NCI-H748 (cell line): ENCODE results near the gene ATP2B3.
A peak's percentile ranks its signal among the peaks of the same experiment; 100 is the strongest.

Experiments
- DNase-seq: peaks from one replicate; lab custom pipeline; 2025; ENCODE audit not compliant: unreplicated experiment; lab: John Stamatoyannopoulos, UW

ATP2B3 gene

DNA sequence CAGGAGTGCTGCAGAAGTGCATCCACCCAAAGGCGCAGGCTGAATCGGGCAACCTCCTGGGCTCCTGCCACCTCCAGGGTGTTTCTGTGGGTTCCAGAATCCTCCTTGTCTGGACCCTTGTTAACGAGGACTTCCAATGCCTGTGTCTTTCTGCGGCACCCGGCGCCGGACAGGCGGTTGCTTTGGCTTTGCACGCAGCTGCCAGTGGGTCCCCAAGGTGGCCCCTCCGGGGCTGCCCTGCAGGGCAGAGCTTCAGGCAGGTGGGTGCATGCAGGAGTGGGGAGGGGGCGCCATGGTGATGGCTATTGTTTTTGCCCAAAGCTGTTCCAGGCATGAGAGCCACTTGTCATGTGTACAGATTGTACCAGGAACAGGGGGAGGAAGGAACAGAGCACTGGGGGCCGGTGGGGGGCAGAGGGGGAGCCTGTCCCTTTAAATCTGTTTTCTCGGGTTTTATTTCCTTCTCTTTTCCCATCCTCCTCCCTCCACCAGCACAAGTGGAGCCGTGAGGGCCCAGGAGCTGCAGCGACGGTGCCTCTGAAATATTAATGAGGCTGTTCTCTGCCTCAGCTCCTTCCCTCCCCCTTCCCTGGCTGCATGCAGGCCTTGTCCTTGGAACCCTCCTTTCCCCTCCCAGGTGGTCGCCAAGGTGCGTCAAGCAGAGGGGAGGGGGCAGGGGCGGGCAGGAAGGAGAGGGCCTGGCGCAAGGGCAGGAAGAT, 13.1 kb downstream of the ATP2B3 start:
- no peak for DNase-seq

DNA sequence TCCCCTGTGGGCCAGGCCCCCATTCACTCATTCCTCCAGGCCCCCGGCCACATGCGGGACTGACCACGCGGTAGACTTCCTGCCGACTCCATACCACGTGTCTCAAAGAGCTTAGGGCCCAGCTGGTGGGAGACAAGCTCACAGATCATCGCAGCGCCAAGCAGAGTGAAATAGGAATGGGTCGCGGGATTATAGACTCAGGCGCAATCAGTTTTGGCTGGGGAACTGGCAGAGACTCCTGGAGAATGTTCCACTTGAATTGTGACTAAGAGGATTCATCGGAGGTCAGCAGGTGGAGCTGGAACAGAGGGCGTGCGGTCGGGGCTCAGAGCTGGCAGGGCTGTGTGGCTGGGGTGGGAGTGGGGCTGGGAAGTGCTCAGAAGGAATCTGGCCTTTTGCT, 15.6 kb downstream of the ATP2B3 start:
- peak; percentile 11 for DNase-seq

DNA sequence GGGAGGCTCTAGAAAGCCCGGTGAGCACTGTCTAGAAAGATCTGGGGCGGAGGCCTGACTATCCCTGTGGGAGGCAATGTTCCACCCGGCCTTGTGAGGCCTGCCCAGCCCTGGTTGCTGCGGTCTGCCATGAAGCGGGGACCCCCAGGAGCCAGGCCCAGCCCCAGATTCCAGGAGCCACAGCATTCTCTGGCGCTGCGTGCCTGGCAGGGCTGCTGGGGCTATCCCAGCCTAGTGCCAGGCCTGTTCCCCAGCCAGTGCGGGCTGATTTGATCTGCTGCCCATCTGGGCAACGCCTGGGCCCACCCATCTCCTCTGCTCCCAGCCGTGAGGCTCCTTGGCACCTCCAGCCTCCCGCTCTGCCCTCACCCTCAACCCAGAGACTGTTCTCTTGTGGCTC, 19.6 kb downstream of the ATP2B3 start:
- no peak for DNase-seq

DNA sequence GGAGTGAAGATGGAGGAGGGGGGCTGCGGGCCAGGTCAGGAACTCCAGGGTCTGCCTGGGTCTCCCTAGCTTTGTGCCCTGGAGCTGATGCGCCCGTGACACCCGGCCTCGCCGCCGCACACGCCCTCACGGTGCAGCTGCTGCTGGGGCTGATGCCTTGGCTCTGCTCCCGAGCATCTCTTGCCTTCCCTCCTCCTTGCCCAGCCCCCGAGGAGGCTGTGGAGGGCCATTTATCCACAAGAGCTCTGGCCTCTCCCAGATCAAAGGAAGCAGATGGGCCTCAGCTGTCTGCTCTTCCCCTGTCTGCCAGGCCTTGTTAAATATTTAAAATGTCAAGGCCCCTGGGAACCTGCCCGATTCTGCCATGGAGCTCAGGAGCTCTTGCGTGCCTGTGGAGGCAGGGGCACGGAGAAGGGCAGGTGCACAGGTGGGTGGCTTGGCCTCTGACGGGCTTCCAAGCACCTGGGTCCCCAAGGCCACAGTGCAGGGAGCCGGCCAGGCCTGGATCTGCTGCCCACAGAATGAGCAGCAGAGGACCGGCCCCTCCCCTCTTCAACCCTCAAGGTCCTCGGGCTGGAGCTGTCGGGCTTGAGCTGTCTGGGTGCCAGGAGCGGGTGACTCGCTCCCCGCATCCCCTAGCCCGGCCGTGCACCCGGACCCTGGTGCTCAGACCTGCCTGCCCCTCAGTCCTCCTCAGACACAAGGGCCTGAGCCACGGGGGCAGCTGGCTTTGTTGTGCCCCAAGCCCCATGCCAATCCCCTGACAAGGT, 20.3 kb downstream of the ATP2B3 start:
- no peak for DNase-seq

DNA sequence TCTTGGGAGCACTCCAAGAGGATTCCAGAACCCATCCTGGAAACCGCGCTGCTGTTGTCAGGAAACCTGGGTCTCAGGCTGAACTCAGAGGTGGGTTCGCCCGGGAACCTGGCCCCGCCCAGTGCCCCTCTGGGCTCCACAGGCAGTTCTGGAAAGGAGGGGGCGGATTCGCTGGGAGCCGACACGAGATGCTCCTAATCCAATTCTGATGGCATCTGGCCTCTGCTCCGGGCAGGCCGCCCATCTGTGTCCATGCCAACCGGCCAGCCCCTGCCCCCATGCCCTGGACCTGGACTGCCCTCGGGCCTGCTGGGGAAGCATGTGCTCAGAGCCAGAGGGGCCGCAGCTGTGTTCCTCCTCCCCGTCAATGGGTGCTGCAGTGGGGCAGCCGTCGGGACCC, 21.0 kb downstream of the ATP2B3 start:
- DNase-seq: no peak

DNA sequence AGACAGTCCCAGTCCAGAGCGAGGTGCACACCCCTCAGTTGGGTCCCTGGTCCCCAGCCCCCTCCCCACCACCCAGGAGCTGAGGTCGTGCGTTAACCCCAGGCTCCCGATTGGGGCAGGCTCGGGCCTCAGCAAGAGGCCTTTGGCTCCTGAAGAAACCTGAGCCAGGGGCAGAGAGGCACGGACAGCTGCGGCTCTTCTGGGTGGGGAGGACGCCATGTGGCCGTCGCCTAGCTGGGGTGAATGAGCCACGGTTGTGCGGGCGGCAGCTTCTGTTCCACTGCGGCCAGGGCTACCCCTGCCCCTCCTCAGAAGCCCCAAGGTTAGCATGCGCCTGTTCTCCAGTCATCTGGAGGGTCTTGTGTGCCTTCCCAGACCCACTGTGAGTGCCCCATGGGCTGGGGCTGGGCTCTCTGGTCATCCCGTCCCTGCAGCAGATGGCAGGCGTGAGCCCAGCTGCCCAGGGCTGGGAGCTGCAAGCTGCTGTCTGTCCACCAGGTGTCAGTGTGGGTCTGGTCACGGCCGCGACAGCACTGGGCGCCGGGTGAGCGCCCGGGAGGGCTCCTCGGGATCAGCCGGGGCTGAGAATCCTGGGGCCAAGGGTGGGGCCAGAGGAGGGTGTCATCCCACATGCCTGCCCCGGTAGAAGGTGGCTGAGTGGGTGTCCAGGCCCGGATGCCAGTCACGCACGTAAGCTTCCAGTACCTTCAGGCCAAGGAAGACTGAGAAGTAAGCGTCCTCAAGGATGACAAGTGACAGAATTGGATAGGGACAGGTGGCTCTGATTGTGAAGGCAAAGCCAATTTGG, 21.9 kb downstream of the ATP2B3 start:
- DNase-seq: peak; percentile 58

DNA sequence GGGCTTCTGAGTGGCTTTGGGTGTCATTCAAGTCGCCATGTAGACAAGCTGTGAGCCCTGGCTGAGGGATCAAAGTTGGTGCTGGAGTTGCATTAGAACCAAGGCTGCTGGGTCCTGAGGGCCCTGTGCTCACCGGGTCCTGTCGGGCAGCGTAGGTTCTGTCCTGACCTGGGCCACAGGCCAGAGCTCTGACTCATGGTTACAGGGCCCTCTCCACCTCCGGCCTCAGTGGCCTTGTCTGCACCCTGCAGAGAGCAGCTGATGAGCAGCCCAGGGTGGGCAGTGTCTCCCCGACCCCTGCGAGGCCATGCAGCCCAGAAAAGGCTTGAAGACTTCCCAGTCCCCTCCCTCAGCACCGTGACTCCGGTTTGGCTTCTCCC, 22.5 kb downstream of the ATP2B3 start:
- no peak for DNase-seq

DNA sequence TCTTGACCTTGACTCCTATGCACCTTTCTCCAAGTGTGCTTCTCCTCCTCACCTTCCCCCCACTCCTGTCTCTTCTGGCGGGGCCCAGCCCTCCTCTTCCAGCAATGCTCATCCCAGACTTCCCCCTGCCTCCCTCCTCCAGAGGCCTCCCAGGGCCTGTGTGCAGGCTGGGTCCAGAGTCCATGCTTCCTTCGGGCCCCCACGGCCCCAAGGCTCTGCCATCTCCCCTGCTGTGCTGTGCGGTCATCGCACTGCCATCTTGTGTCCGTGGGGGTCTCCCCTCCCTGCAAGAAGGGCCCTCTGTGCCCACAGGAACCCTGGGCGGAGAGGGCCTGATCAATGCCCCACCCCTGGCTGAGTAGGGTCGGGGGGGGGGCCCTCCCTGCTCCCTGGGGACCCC, 27.3 kb downstream of the ATP2B3 start:
- DNase-seq: no peak

DNA sequence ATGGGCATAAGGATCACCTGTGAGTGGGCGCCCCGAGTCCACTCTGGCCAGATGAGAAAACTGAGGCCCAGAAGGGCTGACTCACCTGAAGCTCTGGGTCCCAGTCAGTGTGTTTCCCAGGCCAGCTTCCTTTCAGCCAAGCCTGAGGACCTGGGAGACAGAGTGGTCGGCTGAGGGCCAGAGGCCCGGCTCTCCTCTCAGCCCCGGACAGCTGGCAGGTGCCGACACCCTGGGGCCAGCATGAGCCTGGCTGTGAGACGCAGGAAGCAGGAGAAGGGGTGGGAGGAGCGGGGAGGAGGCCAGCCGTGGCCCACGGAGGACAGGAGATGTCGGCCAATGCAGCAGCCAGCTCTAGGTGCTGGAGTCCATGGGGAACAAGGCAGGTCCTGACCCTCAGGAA, 28.9 kb downstream of the ATP2B3 start:
- DNase-seq: no peak

DNA sequence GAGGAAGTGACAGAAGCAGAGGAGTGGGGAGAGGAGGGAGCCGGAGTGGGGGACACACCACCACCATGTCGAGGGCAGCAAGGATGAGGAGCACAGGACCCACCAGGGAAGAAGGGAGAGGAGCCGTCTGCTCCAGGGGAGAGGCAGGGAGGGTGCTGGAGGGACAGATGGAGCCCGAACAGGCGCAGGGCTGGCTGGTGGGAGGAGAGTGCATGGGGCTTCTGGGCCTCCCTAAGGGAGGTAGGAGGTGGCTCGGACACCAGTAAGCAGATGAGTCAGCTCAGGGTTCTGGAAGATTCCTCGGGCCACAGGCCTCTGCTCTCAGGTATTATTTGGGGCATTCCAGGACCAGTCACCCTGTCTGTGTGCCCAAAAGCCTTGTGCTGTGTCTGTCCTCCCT, 29.8 kb downstream of the ATP2B3 start:
- DNase-seq: no peak

DNA sequence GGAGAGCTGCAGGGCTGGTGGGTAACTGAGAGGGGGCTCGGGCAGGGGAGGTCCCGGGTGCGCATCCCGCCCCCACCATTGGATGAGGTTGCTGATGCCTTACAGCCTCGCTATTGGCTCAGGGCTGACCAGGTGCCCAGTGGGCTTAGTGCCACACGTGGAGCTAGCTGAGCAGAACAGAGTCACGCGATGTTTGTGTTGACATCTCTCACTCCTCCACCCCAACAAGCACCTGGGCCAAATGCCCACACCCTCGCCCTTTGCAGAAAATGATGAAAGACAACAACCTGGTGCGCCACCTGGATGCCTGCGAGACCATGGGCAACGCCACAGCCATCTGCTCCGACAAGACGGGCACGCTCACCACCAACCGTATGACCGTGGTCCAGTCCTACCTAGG, 31.8 kb downstream of the ATP2B3 start:
- DNase-seq: no peak

DNA sequence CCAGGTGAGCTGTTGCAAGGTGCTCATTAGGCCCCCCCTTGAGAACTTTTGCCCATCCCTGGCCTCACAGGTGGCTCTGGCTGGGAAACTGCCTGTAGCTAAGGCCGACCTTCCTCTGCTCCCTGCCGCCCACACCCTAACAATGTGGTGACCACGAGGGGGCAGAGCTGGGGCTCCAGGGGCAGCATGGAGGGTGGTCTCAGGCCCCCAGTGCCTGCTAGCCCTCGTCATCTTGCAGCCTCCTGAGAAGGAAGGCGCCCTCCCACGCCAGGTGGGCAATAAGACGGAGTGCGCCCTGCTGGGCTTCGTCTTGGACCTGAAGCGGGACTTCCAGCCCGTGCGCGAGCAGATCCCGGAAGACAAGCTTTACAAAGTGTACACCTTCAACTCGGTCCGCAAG, 32.4 kb downstream of the ATP2B3 start:
- DNase-seq: no peak

DNA sequence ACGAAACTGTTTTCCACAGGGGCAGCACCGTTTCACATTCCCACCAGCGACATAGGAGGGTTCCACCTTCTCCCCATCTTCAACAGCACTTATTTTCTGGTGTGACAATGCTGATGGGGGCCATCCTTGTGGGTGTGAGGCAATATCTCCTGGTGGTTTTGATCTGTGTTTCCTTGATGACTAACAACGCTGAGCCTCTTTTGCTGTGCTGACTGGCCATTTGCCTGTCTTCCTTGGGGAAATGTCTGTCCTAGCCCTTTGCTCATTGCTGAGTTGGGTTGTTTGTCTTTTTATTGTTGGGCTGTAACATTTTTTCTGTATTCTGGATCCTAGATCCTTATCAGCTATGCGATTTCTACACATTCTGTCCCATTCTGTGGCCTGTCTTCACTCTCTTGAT, 33.7 kb downstream of the ATP2B3 start:
- no peak for DNase-seq

DNA sequence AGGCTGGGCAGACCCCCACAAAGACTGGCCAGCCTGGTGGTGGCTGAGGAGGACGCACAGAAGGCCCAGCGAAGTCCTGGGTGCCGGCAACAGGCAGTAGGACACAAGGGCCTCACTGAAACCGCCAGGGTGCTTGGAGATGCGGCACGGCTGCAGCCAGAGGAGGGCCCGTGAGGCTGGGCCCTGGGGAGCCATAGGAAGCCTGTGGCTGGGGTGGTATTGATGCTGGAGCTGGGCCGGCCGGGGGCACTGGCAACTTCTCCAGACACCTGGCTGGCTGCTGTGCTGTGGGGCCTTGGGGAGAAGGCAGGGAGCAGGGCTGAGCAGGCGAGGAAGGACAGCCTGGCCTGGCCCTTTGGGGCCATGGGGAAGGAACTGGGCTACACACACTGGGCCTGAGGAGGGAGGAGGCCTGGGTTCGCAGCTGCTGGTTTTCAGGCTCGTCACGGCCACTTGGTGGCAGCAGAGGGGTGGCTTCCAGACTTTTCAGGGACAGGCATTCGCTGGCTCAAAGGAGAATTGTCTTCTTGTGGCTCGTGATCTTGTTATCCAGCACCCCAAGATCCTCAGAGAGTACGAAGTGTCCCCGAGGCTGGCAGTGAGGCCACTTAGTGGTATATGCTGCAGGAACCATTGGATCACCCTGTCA, 37.2 kb downstream of the ATP2B3 start:
- DNase-seq: peak; percentile 37

DNA sequence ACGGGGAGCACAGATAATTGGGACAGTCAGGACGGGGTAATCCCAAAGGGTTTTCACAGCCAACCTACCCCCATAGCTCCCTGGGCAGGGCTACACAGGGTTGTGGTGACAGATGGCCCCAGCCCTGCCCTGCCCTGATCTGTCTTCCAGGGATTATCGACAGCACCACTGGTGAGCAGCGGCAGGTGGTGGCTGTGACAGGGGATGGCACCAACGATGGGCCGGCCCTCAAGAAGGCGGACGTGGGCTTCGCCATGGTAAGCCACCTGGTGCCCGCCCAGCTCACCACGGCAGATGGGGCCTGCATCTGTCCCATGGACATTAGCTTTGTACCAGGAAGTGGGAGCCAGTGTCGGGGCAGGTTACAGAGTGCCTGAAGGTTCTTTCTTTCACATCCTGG, 39.3 kb downstream of the ATP2B3 start:
- no peak for DNase-seq

DNA sequence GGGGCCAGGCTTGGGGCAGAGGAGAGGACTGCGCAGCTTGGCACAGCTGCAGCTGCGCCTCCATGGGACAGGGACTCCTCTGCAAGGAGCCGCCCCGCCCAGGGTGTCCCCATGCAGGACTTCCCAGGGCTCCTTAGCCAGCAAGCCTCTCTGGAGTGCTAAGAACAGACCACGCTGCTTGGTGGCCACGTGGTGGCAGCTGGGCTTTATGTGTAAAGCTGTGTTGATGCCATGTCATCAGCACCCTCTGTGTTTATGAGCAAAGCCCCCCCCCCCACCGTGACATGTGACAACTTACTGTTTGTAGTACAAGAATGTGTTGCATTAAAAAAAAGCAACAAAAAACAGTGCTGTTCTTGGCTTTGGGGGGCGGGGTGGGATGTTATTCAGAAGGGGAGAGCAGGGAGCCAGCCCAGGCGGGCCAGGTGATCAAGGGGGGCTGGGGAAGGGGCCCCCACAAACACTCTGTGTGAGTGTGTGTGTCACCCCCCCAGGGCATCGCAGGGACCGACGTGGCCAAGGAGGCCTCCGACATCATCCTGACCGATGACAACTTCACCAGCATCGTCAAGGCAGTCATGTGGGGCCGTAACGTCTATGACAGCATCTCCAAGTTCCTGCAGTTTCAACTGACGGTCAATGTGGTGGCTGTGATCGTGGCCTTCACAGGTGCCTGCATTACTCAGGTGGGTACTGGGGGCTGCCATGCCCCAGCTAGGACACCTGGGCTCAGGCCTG, 40.3 kb downstream of the ATP2B3 start:
- no peak for DNase-seq

DNA sequence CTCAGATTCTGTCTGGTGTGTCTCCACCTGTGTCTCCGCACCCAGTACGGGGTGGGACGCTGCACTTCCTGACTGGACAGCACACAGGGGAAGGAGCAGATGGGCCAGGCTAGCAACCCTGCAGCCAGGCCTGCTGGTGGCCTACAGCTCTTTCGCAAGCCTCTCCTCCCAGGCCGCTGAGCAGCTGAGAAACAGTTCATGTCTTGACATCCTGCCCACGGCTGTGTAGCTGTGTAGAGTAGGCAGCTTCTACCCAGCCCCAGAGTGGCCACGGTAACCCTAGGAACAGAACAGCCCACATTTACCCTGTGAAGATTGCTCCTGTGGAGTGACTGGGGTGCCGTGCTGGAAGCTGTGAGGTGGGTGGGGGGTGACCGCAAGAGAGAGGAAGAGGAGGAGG, 42.6 kb downstream of the ATP2B3 start:
- DNase-seq: no peak

DNA sequence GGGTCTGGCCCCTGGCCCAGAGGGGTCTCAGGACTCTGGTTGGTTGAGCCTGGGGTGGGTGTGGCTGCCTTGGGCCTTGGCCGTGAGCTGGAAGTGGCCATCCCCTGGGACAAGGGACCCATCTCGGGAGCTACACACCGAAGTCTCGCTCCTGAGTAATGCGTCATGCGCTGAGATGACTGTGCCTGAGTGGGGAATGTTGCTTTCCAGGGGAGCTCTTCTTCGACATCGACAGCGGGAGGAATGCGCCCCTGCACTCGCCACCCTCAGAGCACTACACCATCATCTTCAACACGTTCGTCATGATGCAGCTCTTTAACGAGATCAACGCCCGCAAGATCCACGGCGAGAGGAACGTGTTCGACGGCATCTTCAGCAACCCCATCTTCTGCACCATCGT, 43.0 kb downstream of the ATP2B3 start:
- DNase-seq: no peak

DNA sequence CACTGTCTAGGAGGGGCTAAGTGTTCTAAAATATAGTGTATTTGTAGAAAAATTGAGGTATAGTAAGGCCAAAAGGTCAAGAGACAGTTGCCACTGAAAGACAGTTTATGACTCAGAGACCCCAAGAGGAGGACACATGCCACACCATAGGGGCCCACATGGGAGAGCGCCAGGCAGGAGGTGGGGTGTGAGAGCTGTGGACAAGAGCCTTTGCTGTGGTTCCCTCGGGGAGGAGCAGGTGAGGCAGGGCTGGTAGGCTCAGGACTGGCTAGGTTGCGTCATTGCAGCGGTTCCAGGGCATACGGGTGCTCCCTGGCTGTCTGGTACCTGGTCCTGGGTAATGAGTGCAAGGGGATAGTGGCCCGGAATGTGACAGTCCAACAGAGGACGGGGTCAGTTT, 43.9 kb downstream of the ATP2B3 start:
- DNase-seq: no peak

DNA sequence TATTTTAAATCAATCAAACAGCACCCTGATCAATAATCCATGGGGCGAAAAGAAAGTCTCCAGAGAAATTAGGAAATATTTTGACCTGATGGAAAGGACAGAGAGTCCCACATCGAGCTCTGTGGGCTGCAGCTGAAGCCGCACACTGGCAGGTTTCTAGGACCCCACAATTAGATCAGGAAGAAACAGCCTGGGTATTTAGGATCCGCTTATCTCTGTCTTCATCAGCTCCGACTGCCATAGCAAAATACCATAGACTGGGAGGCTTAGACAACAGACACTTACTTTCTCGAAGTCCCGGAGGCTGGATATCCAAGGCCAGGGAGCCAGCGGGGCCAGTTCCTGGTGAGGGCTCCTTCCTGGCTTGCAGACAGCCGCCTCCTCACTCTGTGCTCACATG, 45.1 kb downstream of the ATP2B3 start:
- DNase-seq: no peak
